Measurements from ENCODE around the gene GPA33. TPM values are rescaled to one million over a fixed set of nuclear protein-coding genes. Genes with fewer than 3 reads are reported as not detected.

Gene GPA33
- total and polyA plus RNA-seq, 5 donors from 2014 or later = 21.0 to 121 (median 56.6) TPM

- no peak overlapping the region for H3K27ac ChIP-seq (ENCODE audit: insufficient read depth, low read length, poor library complexity, severe bottlenecking)
- no peak overlapping the region for H3K27ac Mint-ChIP-seq
- H3K36me3 Mint-ChIP-seq = peaks cover 6% of the 10 kb centered on the region
- peaks cover 5 to 59% (median 35%) of the 10 kb centered on the region in 4 donors for H3K4me1 Mint-ChIP-seq
- no peaks in the 10 kb centered on the region for H3K36me3 ChIP-seq (ENCODE audit: control insufficient read depth, insufficient read depth, low read length)
- ATAC-seq (ENCODE audit: low read depth in 2 of 2) (no peak), DNase-seq (no peak)
- no peaks in the 10 kb centered on the region for H3K4me1 ChIP-seq (ENCODE audit: control insufficient read depth, insufficient read depth, low read length, poor library complexity, severe bottlenecking)
- no peak overlapping the region for H3K4me3 Mint-ChIP-seq
- peaks cover 0 to 9% of the 10 kb centered on the region in 2 experiments for H3K9me3 ChIP-seq (ENCODE audit: control insufficient read depth in 2 of 2, low read length in 2 of 2)
- H3K27me3 Mint-ChIP-seq = peaks cover 21% of the 10 kb centered on the region
- peaks cover 0 to 19% (median 7%) of the 10 kb centered on the region in 7 donors for H3K9me3 Mint-ChIP-seq
- peaks cover 9% of the 10 kb centered on the region for H3K27me3 ChIP-seq (ENCODE audit: control insufficient read depth, insufficient read depth, low read length)
- no peak overlapping the region for H3K4me3 ChIP-seq (ENCODE audit: low read depth, low read length)
Observed at GRCh38 chr1:167106119-167106461, 15.9 kb upstream of the GPA33 start.

- ATAC-seq (ENCODE audit: low read depth in 2 of 2) = no peak
- Mint-ChIP-seq H3K27me3 (peaks cover 24% of the 10 kb centered on the region), H3K36me3 (peaks cover 6% of the 10 kb centered on the region), H3K9me3 (peaks cover 0 to 15% (median 7%) of the 10 kb centered on the region in 7 donors), H3K4me3 (no peak overlapping the region), H3K4me1 (peaks cover 0 to 53% (median 29%) of the 10 kb centered on the region in 4 donors), H3K27ac (peak overlapping the region in 2 of 3 donors; percentile 10 to 82)
- peaks cover 9% of the 10 kb centered on the region for H3K27me3 ChIP-seq (ENCODE audit: control insufficient read depth, insufficient read depth, low read length)
- H3K4me3 ChIP-seq (ENCODE audit: low read depth, low read length) = no peak overlapping the region
- H3K4me1 ChIP-seq (ENCODE audit: control insufficient read depth, insufficient read depth, low read length, poor library complexity, severe bottlenecking) = no peaks in the 10 kb centered on the region
- peaks cover 0 to 3% of the 10 kb centered on the region in 2 experiments for H3K9me3 ChIP-seq (ENCODE audit: control insufficient read depth in 2 of 2, low read length in 2 of 2)
- no peak for DNase-seq
- no peaks in the 10 kb centered on the region for H3K36me3 ChIP-seq (ENCODE audit: control insufficient read depth, insufficient read depth, low read length)
- H3K27ac ChIP-seq (ENCODE audit: insufficient read depth, low read length, poor library complexity, severe bottlenecking) = no peak overlapping the region
Observed at GRCh38 chr1:167105271-167106118, 15.3 kb upstream of the GPA33 start.

- Histone ChIP-seq H3K4me1 (ENCODE audit: control insufficient read depth, insufficient read depth, low read length, poor library complexity, severe bottlenecking) (no peaks in the 10 kb centered on the region), H3K27ac (ENCODE audit: insufficient read depth, low read length, poor library complexity, severe bottlenecking) (no peak overlapping the region), H3K9me3 (ENCODE audit: control insufficient read depth in 2 of 2, low read length in 2 of 2) (no peaks in the 10 kb centered on the region), H3K4me3 (ENCODE audit: low read depth, low read length) (no peak overlapping the region), H3K27me3 (ENCODE audit: control insufficient read depth, insufficient read depth, low read length) (peaks cover 19% of the 10 kb centered on the region), H3K36me3 (ENCODE audit: control insufficient read depth, insufficient read depth, low read length) (no peaks in the 10 kb centered on the region)
- H3K27ac Mint-ChIP-seq = peak overlapping the region; percentile 54 to 82 (median 72)
- peaks cover 0 to 40% (median 21%) of the 10 kb centered on the region in 4 donors for H3K4me1 Mint-ChIP-seq
- H3K9me3 Mint-ChIP-seq = peaks cover 0 to 13% (median 0%) of the 10 kb centered on the region in 7 donors
- peaks cover 17% of the 10 kb centered on the region for H3K27me3 Mint-ChIP-seq
- DNase-seq (peak in 1 of 3 donors; percentile 48), ATAC-seq (ENCODE audit: low read depth in 2 of 2) (no peak)
- no peaks in the 10 kb centered on the region for H3K36me3 Mint-ChIP-seq
- peak overlapping the region in 1 of 4 donors; percentile 27 for H3K4me3 Mint-ChIP-seq
Observed at GRCh38 chr1:167104256-167104633, 14.1 kb upstream of the GPA33 start.

GRCh38 chr1:167102906-167103573 lies 12.9 kb upstream of the GPA33 start:
- no peak for ATAC-seq (ENCODE audit: low read depth in 2 of 2)
- Histone ChIP-seq H3K27ac (ENCODE audit: insufficient read depth, low read length, poor library complexity, severe bottlenecking) (no peak overlapping the region), H3K36me3 (ENCODE audit: control insufficient read depth, insufficient read depth, low read length) (no peaks in the 10 kb centered on the region), H3K27me3 (ENCODE audit: control insufficient read depth, insufficient read depth, low read length) (peaks cover 19% of the 10 kb centered on the region), H3K4me3 (ENCODE audit: low read depth, low read length) (no peak overlapping the region), H3K9me3 (ENCODE audit: control insufficient read depth in 2 of 2, low read length in 2 of 2) (no peaks in the 10 kb centered on the region), H3K4me1 (ENCODE audit: control insufficient read depth, insufficient read depth, low read length, poor library complexity, severe bottlenecking) (no peaks in the 10 kb centered on the region)
- H3K4me3 Mint-ChIP-seq = no peak overlapping the region
- DNase-seq = no peak
- H3K4me1 Mint-ChIP-seq = peaks cover 0 to 28% (median 12%) of the 10 kb centered on the region in 4 donors
- H3K27ac Mint-ChIP-seq = peak overlapping the region in 1 of 3 donors; percentile 72
- H3K27me3 Mint-ChIP-seq = peaks cover 13% of the 10 kb centered on the region
- H3K9me3 Mint-ChIP-seq = peaks cover 0 to 6% (median 0%) of the 10 kb centered on the region in 7 donors
- no peaks in the 10 kb centered on the region for H3K36me3 Mint-ChIP-seq

- H3K4me3 ChIP-seq (ENCODE audit: low read depth, low read length) = no peak overlapping the region
- H3K4me1 ChIP-seq (ENCODE audit: control insufficient read depth, insufficient read depth, low read length, poor library complexity, severe bottlenecking) = no peaks in the 10 kb centered on the region
- Mint-ChIP-seq H3K36me3 (no peaks in the 10 kb centered on the region), H3K27me3 (peaks cover 9% of the 10 kb centered on the region), H3K9me3 (peaks cover 0 to 2% (median 0%) of the 10 kb centered on the region in 7 donors), H3K27ac (no peak overlapping the region), H3K4me1 (peaks cover 0 to 27% (median 12%) of the 10 kb centered on the region in 4 donors), H3K4me3 (no peak overlapping the region)
- ATAC-seq (ENCODE audit: low read depth in 2 of 2) = no peak
- no peaks in the 10 kb centered on the region for H3K36me3 ChIP-seq (ENCODE audit: control insufficient read depth, insufficient read depth, low read length)
- DNase-seq = no peak
- no peak overlapping the region for H3K27ac ChIP-seq (ENCODE audit: insufficient read depth, low read length, poor library complexity, severe bottlenecking)
- no peaks in the 10 kb centered on the region for H3K9me3 ChIP-seq (ENCODE audit: control insufficient read depth in 2 of 2, low read length in 2 of 2)
- peaks cover 17% of the 10 kb centered on the region for H3K27me3 ChIP-seq (ENCODE audit: control insufficient read depth, insufficient read depth, low read length)
Observed at GRCh38 chr1:167101754-167102153, 11.6 kb upstream of the GPA33 start.

- H3K4me3 Mint-ChIP-seq = no peak overlapping the region
- Histone ChIP-seq H3K9me3 (ENCODE audit: control insufficient read depth in 2 of 2, low read length in 2 of 2) (no peaks in the 10 kb centered on the region), H3K36me3 (ENCODE audit: control insufficient read depth, insufficient read depth, low read length) (no peaks in the 10 kb centered on the region), H3K4me3 (ENCODE audit: low read depth, low read length) (no peak overlapping the region), H3K27ac (ENCODE audit: insufficient read depth, low read length, poor library complexity, severe bottlenecking) (no peak overlapping the region), H3K27me3 (ENCODE audit: control insufficient read depth, insufficient read depth, low read length) (peaks cover 17% of the 10 kb centered on the region), H3K4me1 (ENCODE audit: control insufficient read depth, insufficient read depth, low read length, poor library complexity, severe bottlenecking) (no peaks in the 10 kb centered on the region)
- no peaks in the 10 kb centered on the region for H3K36me3 Mint-ChIP-seq
- H3K9me3 Mint-ChIP-seq = peaks cover 0 to 2% (median 0%) of the 10 kb centered on the region in 7 donors
- ATAC-seq (ENCODE audit: low read depth in 2 of 2) = no peak
- peaks cover 0 to 24% (median 12%) of the 10 kb centered on the region in 4 donors for H3K4me1 Mint-ChIP-seq
- DNase-seq = no peak
- H3K27ac Mint-ChIP-seq = no peak overlapping the region
- peaks cover 5% of the 10 kb centered on the region for H3K27me3 Mint-ChIP-seq
Observed at GRCh38 chr1:167100730-167101129, 10.6 kb upstream of the GPA33 start.

- no peaks in the 10 kb centered on the region for H3K36me3 Mint-ChIP-seq
- no peak for ATAC-seq (ENCODE audit: low read depth in 2 of 2)
- DNase-seq = no peak
- H3K4me3 Mint-ChIP-seq = no peak overlapping the region
- peaks cover 5% of the 10 kb centered on the region for H3K27me3 Mint-ChIP-seq
- Histone ChIP-seq H3K4me3 (ENCODE audit: low read depth, low read length) (no peak overlapping the region), H3K9me3 (ENCODE audit: control insufficient read depth in 2 of 2, low read length in 2 of 2) (no peaks in the 10 kb centered on the region), H3K27me3 (ENCODE audit: control insufficient read depth, insufficient read depth, low read length) (peaks cover 17% of the 10 kb centered on the region), H3K36me3 (ENCODE audit: control insufficient read depth, insufficient read depth, low read length) (no peaks in the 10 kb centered on the region), H3K27ac (ENCODE audit: insufficient read depth, low read length, poor library complexity, severe bottlenecking) (no peak overlapping the region), H3K4me1 (ENCODE audit: control insufficient read depth, insufficient read depth, low read length, poor library complexity, severe bottlenecking) (no peaks in the 10 kb centered on the region)
- no peak overlapping the region for H3K27ac Mint-ChIP-seq
- peaks cover 0 to 2% (median 0%) of the 10 kb centered on the region in 7 donors for H3K9me3 Mint-ChIP-seq
- H3K4me1 Mint-ChIP-seq = peaks cover 0 to 21% (median 12%) of the 10 kb centered on the region in 4 donors
Observed at GRCh38 chr1:167099851-167100250, 9.7 kb upstream of the GPA33 start.
